ENCODE results near the gene PPP1R13B. TPM values are rescaled to one million over a fixed set of nuclear protein-coding genes. Genes with fewer than 3 reads are reported as not detected.

Gene PPP1R13B
- total and polyA plus RNA-seq, 2 experiments from 2014 or later: 9.4 to 20.2 TPM

DNA sequence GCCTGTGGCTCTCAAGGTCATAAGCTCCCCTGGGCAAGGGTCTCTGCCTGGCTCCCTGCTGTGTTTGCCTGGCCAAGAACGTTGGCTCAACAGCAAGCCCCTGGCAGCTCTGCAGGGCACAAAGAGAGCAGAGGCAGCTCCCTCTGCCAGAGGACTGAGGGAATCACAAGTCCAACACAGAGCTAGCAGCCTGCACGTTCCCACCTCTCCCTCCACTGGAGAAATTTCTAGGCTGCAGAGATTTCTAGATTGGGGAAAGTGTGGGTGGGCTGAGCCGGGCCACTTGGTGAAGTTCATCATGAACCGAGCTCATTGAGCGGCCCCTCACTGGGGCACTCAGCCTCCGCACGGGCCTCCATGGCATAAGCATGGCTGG is 111.9 kb downstream of the PPP1R13B start:
- H3K4me3 ChIP-seq: no peak overlapping the region
- no peaks in the 10 kb centered on the region for H3K79me2 ChIP-seq
- no peaks in the 10 kb centered on the region for H3K27me3 ChIP-seq
- WGBS (ENCODE audit: low lambda C conversion rate, missing lambda C conversion rate): 81% methylated on average over 7 of the region's 7 CpGs
- H2AFZ ChIP-seq: no peak overlapping the region
- no peak overlapping the region for H3K4me2 ChIP-seq
- no peaks in the 10 kb centered on the region for H3K9me3 ChIP-seq (ENCODE audit: low read depth)
- DNase-seq (ENCODE audit: low spot score): no peak
- H3K27ac ChIP-seq: no peak overlapping the region
- no peaks in the 10 kb centered on the region for H3K9me2 ChIP-seq (replicated peaks; ENCODE audit: insufficient read depth)
- H3K4me1 ChIP-seq (ENCODE audit: insufficient read depth): no peaks in the 10 kb centered on the region
- TF ChIP-seq EZH2phosphoT487 (IDR thresholded peaks at IDR 0.05; ENCODE audit: low read depth, severe bottlenecking, unreplicated experiment) (no peak), EZH2 (IDR thresholded peaks at IDR 0.05; ENCODE audit: borderline replicate concordance) (no peak)
- no peaks in the 10 kb centered on the region for H4K20me1 ChIP-seq (ENCODE audit: insufficient read depth, poor library complexity, severe bottlenecking)
- no peaks in the 10 kb centered on the region for H3K36me3 ChIP-seq (replicated peaks; ENCODE audit: insufficient read depth, low read depth)

- Histone ChIP-seq H2AFZ (no peak overlapping the region), H3K79me2 (no peaks in the 10 kb centered on the region), H3K4me1 (ENCODE audit: insufficient read depth) (no peaks in the 10 kb centered on the region), H3K4me3 (no peak overlapping the region), H3K27me3 (no peaks in the 10 kb centered on the region), H3K36me3 (replicated peaks; ENCODE audit: insufficient read depth, low read depth) (no peaks in the 10 kb centered on the region), H3K4me2 (no peak overlapping the region), H3K27ac (no peak overlapping the region), H3K9me3 (ENCODE audit: low read depth) (no peaks in the 10 kb centered on the region), H4K20me1 (ENCODE audit: insufficient read depth, poor library complexity, severe bottlenecking) (no peaks in the 10 kb centered on the region), H3K9me2 (replicated peaks; ENCODE audit: insufficient read depth) (no peaks in the 10 kb centered on the region)
- whole genome bisulfite sequencing (ENCODE audit: low lambda C conversion rate, missing lambda C conversion rate): 84% methylated on average over 12 of the region's 12 CpGs
- TF ChIP-seq CTCF (IDR thresholded peaks at IDR 0.05; ENCODE audit: poor library complexity): no peak
- TF ChIP-seq EZH2phosphoT487 (IDR thresholded peaks at IDR 0.05; ENCODE audit: low read depth, severe bottlenecking, unreplicated experiment): no peak
- no peak for TF ChIP-seq EZH2 (IDR thresholded peaks at IDR 0.05; ENCODE audit: borderline replicate concordance)
- DNase-seq (ENCODE audit: low spot score): no peak
Measured at GRCh38 chr14:103735022-103735421, 112.4 kb downstream of the PPP1R13B start.

- Histone ChIP-seq H3K27ac (no peak overlapping the region), H3K36me3 (replicated peaks; ENCODE audit: insufficient read depth, low read depth) (no peaks in the 10 kb centered on the region)
Measured at GRCh38 chr14:103734081-103734888, 113.1 kb downstream of the PPP1R13B start.

More at GRCh38 chr14:103734081-103734888, 113.1 kb downstream of the PPP1R13B start:
- no peak for DNase-seq (ENCODE audit: low spot score)
- Histone ChIP-seq H3K4me2 (no peak overlapping the region), H4K20me1 (ENCODE audit: insufficient read depth, poor library complexity, severe bottlenecking) (no peaks in the 10 kb centered on the region), H3K4me1 (ENCODE audit: insufficient read depth) (no peaks in the 10 kb centered on the region), H3K9me3 (ENCODE audit: low read depth) (no peaks in the 10 kb centered on the region), H3K4me3 (no peak overlapping the region), H3K27me3 (no peaks in the 10 kb centered on the region), H3K9me2 (replicated peaks; ENCODE audit: insufficient read depth) (no peaks in the 10 kb centered on the region), H3K79me2 (no peaks in the 10 kb centered on the region), H2AFZ (no peak overlapping the region)
- WGBS (ENCODE audit: low lambda C conversion rate, missing lambda C conversion rate): 93% methylated on average over 22 of the region's 23 CpGs
- no peak for TF ChIP-seq EZH2phosphoT487 (IDR thresholded peaks at IDR 0.05; ENCODE audit: low read depth, severe bottlenecking, unreplicated experiment)
- no peak for TF ChIP-seq CTCF (IDR thresholded peaks at IDR 0.05; ENCODE audit: poor library complexity)
- TF ChIP-seq EZH2 (IDR thresholded peaks at IDR 0.05; ENCODE audit: borderline replicate concordance): no peak
